Chondrocyte (in vitro differentiated cells): ENCODE results near the gene PAM. TPM values are rescaled to one million over a fixed set of nuclear protein-coding genes. Genes with fewer than 3 reads are reported as not detected.

Experiments used
- DNase-seq: peaks from one replicate; pipeline ENCODE4 v3.0.0; 2021; ENCODE audit warnings: mixed read lengths, low spot score
- H3K27ac Mint-ChIP-seq: one replicate; pipeline ENCODE4 v1.8.0; 2021; ENCODE audit warnings: mild to moderate bottlenecking, moderate library complexity, mixed read lengths; ENCODE audit not compliant: unreplicated experiment
- H3K27me3 Mint-ChIP-seq: 2 replicates; pipeline ENCODE4 v1.8.0; 2021; ENCODE audit warnings: low read depth, mixed read lengths
- H3K36me3 Mint-ChIP-seq: 2 replicates; pipeline ENCODE4 v1.8.0; 2021; ENCODE audit warnings: low read depth, mixed read lengths
- H3K4me1 Mint-ChIP-seq: 2 replicates; pipeline ENCODE4 v1.8.0; 2021; ENCODE audit warnings: low read depth, mild to moderate bottlenecking, mixed read lengths
- H3K4me3 Mint-ChIP-seq: one replicate; pipeline ENCODE4 v1.8.0; 2021; ENCODE audit warnings: mild to moderate bottlenecking, moderate library complexity, mixed read lengths; ENCODE audit not compliant: unreplicated experiment
- H3K9me3 Mint-ChIP-seq: 2 replicates; pipeline ENCODE4 v1.8.0; 2021; ENCODE audit warnings: low read depth, mixed read lengths
- CTCF ChIP-seq: fragments of 200-600 bp; sonication (generic); IDR thresholded peaks from 2 replicates; pipeline ENCODE4 v1.5.0; 2021; ENCODE audit warnings: antibody characterized with exemption, mild to moderate bottlenecking, moderate library complexity
- total RNA-seq: library from RNA; stranded (reverse); gene quantifications from 3 replicates; pipeline ENCODE4 v1.2.1, GENCODE V29; 2021

The PAM gene
- total RNA-seq, 1 donor from 2014 or later, result 293 TPM

DNA sequence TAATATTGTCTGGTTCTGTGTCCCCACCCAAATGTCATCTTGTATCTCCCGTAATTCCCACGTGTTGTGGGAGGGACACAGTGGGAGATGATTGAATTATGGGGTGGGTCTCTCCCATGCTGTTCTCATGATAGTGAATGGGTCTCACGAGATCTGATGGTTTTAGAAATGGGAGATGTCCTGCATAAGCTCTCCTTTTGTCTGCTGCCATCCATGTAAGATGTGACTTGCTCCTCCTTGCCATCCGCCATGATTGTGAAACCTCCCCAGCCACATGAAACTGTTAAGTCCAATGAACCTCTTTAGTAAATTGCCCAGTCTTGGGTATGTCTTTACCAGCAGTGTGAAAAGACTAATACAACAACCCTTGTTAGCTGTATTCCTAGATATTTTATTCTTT, 320.3 kb downstream of the PAM start:
- H3K4me1 Mint-ChIP-seq, result no peaks in the 10 kb centered on the region
- no peak for DNase-seq
- H3K4me3 Mint-ChIP-seq, result no peak overlapping the region
- no peaks in the 10 kb centered on the region for H3K27me3 Mint-ChIP-seq
- H3K27ac Mint-ChIP-seq, result no peak overlapping the region
- no peak for TF ChIP-seq CTCF
- peaks cover 16% of the 10 kb centered on the region for H3K36me3 Mint-ChIP-seq
- H3K9me3 Mint-ChIP-seq, result peaks cover 60% of the 10 kb centered on the region
